Hematopoietic multipotent progenitor cell treated with erythropoietin and hydrocortisone succinate and interleukin-3 and kit ligand, for 6 days (in vitro differentiated cells): ENCODE measurements around the gene PSD4.

Experiments used
- DNase-seq: peaks from one replicate; pipeline ENCODE4 v3.0.0-alpha.2; 2015

Gene PSD4

DNA sequence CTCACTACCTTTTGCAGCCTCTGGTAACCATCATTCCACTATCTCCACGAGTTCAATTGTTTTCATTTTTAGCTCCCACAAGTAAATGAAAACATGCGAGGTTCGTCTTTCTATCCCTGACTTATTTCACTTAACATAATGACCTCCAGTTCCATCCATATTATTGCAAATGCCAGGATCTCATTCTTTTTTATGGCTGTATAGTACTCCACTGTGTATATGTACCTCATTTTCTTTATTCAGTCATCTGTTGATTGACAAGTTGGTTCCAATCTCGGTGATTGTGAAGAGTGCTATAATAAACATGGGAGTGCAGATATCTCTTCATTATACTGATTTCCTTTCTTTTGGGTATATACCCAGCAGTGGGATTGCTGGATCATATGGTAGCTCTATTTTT, 29.5 kb upstream of the PSD4 start:
- DNase-seq, result no peak

DNA sequence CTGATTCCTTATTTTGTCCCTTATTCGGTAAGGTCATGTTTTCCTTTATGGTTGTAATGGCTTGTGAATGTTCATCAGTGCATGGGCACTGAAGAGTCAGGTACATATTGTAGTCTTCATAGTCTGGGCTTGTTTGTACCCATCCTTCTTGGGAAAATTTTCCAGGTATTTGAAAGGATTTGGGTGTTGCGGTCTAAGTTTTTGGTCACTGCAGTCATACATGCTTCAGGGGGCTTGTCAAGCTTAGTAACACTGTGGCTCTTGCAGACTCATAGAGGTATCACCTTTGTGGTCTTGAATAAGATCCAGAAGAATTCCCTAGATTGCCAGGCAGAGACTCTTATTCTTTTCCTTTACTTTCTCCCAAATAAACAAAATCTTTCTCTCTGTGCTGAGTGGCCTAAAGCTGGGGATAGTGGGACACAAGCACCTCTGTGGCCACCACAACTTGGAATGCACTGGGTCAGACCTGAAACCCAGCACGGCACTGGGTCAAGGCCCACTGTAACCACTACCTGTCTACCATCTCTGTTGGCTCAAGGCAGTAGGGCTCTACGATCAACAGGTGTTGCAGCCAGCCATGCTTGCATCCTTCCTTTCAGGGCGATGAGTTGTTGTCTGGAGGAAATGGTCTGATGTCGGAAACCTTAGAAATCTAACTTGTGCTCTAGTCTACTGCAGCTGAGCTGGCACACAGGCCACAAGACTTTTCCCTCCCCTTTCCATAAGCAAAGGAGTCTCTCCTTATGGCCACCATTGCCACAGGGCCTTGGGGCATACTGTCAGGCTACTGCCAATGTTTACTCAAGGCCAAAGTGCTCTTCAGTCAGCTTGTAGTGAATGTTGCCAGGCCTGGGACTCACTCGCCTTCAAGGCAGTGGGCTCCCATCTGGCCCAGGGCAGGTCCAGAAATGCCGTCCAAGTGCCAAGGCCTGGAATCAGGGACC, 24.9 kb upstream of the PSD4 start:
- no peak for DNase-seq

DNA sequence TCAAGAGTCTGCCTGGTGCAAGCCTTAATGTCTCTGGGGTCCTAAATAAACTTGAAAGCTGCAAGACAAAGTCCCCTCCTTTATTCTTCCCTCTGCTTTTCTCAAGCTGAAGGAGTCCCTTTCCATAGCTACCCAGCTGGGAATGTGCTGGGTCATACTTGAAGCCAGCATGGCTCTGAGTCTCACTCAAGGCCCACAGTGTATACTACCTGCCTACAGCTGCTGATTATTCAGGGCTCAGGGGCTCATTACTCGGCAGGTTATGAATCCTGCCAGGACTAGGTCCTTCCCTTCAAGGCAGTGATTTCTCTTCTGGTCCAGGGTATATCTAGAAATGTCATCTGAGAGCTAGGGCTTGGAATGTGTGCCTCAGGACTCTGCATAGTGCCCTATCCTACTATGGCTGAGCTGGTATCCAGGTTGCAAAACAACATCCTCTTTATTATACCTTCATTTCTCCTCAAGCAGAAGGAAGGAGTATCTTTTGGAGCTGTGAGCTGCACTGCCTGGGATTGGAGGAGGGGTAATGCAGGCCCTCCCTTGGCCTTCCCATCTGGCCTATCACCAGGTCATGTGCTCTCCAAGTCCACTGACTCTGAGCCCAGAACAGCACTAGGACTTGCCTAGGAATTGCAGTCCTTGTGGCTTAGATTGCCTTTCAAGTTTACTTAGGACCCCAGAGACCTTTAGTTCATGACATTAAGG, 24.1 kb upstream of the PSD4 start:
- no peak for DNase-seq

DNA sequence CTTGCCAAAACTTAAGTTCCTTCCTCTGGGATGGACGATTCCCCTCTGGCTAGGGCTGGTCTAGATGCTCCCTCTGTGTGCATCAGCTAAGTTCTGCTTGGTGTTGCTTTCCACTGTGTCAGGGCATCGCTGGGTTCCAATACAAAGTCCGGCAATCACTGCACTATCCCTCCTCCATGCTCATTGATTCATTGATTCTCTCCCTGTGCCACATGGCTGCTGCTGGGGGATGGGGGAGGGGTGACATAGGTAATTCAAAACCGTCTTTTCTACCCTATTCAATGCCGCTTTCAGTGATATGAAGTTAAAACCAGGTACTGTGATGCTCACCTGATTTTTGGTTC, 23.5 kb upstream of the PSD4 start:
- DNase-seq, result no peak

DNA sequence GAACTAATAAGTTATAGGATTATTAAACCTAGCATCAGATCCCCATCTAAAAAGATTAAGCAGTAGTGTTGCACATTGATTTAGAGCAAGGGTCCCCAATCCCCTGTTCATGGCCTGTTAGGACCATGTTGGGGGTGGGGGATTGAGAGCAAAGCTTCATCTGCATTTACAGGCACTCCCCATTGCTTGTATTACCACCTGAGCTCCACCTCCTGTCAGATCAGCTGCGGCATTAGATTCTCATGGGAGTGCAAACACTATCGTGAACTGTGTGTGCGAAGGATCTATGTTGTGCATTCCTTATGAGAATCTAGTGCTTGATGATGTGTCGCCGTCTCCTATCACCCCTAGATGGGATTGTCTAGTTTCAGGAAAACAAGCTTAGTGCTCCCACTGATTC, 18.4 kb upstream of the PSD4 start:
- no peak for DNase-seq

DNA sequence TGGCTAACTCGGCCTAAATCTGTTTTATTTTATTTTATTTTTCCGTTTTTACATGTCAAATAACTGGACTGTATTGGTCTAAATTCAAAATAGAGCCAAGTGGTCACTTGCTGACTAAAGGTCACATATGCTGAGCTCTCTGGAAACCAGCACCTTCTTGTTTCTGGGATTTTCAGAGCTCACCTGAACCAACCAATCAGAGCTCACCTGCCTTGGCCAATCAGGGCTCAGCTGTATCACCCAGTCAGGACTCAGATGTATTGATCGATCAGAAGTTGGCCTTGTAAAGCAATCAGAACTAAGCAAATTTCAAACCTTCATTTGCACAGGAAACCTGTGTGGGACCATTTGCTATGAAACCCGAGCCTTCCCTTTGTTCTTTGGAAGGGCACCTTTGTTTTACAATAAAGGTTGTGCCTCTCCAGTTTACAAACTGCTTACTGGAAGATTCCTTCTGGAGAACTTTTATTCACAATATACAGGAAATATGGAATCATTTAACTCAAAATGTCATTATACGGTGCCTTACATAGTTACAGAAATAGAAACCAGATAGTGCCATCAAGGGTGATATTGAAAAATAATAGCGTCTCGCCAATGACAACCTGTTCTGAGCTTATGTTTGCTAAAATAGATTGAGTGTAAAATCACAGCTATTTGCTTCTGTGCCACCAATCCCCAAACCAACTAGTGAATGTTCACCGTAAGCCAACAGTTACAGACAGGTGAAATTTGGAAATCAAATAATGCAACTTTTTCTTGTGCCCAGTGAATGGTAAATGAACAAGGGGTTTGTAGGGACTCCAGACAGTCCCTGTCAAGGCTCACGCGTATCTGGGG, 17.3 kb upstream of the PSD4 start:
- no peak for DNase-seq

DNA sequence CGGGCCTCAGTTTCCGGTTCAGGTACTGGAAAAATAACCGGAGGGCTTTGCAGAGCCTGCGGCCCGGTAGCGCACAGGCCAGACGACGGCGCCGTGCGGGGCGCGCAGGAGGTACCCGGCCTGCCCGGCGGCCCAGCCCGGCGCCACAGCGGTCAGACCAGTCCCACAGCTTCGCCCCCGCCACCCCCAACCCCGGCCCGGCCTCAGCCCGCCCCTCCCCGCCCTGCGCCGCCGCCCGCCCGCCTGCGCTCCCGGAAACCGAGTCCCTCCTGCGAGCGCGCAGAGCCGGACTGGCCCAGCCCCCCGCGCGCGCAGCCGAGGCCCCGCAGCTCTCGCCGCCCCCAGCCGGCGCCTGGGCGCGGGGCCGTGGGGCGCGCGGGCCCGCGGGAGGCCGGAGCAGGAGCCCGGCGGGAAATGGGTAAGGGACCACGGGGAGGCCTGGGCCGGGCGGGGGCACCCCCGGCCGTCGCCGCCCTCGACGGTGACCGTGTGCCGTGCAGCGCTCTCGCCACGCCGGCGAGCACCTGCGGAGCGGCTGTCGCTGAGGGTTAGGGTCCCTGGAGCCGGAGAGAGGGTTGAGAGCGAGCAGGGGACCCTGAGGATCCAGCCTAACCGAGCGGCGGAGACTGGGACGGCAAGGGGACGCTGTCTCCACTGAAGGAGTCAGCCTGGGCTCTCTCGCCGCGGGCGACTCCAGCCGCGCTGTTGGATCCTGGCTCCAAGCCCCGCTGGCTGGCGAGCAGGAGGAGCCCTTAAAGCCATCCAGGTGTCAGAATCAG, 16.5 kb upstream of the PSD4 start:
- DNase-seq, result peak; percentile 62

DNA sequence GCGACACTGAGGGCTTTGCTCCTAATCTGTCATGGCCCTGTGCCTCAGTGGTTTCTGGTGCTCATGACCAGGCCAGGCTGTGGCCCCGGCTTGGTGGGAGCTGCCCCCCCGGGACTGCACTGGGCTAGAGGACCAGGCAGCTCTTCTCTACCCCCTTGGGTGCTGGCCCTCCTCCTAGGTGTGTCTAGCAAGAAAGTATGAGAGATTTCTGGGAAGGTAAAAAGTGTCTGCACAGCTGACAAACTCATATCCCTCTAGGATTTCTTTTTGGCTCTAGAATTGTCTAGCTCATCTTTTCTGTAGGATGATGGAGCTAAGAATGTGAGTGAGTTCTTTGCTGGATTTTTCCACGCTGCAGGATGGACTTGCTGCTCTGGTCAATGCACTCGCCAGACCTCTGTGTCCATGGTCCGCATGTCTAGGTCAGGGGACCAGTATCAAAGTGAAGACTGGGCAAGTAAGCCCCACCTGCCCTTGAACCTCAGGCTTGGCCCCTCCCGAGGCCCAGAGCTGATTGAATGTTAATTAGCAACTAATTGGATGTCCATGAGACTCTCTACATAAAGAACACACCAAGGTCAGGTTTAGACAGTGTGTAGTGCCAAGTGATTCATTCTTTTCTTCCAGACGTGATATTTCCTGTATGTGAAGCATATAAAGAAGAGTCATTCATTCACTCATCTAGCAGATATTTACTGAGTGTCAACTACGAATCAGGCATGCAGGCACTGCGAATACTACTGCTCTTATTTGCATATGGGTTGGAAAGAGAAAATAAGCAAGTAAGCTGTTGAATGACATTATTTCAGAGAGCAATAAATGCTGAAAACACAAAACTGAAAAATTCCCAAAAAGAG, 15.6 kb upstream of the PSD4 start:
- no peak for DNase-seq

DNA sequence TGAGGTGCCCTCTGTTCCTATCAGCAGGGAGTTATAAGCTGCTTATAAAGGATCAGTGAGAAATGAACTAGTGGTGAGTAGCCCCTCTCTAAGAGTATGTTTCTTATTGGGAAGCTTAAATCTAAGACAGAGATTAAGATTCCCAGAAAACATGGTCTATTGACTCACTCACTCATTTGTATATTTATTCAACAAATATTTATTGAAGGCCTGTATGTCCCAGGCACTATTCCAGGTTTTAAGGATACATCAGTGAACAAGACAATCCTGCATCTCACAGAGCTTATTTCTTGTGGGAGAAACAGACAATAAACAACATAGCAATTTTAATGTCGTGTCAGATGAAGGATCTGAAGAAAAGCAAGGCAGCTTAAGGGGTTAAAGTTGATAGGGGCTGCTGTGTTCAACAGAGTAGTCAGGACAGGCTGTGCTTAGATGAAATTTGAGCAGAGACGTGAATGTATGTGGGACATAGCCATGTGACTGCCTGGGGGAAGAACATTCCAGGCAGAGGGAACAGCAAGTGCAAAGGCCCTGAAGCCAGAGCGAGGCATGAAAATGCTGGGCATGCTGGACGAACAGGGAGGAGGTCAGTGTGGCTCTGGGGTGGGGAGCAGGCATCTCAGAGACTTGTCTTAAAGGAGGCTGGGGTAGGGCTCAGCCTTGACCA, 14.8 kb upstream of the PSD4 start:
- no peak for DNase-seq

DNA sequence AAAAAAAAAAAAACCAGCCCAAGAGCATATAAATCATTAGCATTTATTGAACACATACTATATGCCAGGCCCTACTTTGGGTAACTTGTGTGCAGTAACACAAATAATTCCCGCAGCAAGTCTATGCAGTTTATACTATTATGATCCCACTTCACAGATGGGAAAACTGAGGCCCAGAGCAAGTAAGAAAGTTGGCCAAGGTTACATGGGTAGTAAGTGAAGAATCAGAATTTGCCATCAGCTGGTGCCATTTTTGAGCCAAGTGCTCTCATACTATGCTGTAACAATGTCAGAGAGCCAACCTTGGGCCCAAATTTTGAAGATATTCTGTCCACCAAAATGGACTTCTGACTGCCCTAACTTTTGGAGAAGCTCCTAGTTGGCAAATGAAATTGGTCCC, 13.5 kb upstream of the PSD4 start:
- DNase-seq, result no peak

DNA sequence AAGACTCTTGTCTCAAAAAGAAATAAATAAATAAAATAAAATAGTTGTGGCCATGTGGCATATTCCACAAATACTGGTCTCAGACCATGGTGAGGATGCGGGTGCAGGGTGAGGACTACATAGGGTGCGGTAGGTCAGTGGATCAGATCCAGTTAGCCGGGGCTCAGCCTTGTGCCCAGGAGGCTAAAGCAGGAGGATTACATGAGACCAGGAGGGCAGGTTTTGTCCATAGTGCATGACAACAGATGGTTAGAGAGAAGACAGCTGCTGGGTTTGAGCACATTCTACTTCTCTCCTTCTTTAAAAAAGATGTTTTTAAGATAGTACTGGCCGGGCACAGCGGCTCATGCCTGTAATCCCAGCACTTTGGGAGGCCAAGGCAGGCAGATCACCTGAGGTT, 12.8 kb upstream of the PSD4 start:
- no peak for DNase-seq

DNA sequence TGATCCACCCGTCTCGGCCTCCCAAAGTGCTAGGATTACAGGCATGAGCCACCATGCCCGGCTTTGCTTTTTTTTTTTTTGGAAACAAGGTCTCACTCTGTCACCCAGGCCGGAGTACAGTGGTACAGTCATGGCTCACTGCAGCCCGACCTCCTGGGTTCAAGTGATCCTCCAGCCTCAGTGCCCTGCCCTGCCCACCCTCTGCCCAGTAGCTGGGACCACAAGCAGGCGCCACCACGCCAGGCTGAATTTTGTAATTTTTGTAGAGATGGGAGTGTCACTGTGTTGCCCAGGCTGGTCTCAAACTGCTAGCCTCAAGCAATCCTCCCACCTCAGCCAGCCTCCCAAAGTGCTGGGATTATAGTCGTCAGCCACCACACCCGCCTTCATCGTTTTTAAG, 11.6 kb upstream of the PSD4 start:
- DNase-seq, result no peak

DNA sequence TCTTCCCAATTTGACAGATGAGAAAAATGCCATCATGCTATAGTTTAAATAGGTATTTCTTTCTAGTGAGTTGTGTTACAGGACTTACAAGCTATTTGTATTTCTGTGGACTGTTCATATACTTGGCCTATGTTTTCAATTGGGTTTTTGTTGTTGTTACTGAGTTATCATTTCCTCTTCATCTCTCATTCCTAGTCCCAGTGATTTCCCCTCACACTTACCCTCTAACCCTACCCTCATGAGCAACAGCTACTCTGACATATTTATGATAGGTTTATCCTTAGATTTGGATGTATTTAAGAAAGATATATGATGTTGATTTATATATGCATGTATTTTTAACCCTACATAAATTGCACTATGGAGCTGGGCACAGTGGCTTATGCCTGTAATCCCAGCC, 10.9 kb upstream of the PSD4 start:
- DNase-seq, result no peak

DNA sequence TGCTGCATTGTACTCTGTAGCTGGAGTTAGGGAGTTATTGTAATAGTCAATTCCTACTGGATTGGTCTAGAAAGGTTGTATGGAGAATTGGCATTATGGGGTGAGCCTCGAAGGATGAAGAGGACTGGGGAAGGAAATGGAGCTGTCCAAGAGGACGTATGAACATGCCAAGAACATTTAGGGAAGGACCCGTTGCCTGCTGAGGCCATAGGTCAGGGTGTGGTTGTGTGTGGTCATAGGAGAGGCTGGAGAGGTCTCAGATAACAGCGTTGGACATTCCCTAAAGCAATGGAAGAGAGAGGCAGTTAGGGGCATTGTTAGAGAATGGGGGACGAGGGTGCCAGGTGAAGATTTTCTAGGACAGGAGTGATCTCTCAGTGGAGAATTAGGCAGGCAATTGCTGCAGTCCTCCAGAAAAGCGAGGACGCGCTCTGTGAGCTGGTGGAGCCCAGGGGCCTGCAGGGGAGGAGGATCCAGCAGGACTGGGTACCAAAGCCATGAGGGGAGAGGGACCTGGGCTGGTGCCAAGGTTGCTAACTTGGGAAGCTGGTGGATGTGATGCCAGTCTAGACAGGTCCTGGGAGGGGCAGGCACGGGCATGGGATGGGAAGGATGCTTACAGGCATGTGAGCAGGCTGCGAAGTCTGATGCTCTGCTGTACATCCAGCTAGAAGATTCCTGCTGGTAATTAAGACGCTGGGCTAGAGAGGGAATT, 9.4 kb upstream of the PSD4 start:
- no peak for DNase-seq

DNA sequence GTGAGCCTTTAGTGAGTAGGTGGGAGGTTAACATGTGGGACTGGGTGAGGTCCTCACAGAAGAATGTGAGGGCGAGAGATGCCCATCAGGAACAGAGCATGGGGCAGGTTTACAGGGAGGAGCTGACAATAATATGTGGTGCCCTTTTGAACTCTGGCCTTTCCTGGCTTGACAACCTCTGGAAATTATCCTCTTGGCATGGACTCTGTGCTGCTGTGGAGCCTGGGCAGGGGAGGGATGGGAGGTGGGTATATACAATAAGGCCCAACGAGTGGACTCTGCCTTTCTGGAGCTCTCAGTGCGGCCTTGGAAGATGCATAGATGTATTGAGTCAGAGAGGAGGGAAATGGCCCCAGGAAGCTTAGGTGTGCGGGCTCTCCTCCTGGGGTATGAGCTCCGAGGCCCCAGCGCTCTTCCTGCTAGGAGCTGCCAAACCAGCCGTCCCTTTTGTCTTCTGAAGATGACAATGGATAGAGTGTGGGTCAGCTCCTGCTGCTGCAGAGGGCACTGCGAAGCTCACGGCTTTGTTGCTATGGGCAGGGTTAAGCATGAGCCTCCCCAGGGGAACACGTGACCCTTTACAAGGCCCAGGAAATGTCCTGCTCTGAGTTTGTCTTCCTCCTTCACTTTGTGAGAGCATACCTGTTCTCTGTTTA, 8.7 kb upstream of the PSD4 start:
- no peak for DNase-seq

DNA sequence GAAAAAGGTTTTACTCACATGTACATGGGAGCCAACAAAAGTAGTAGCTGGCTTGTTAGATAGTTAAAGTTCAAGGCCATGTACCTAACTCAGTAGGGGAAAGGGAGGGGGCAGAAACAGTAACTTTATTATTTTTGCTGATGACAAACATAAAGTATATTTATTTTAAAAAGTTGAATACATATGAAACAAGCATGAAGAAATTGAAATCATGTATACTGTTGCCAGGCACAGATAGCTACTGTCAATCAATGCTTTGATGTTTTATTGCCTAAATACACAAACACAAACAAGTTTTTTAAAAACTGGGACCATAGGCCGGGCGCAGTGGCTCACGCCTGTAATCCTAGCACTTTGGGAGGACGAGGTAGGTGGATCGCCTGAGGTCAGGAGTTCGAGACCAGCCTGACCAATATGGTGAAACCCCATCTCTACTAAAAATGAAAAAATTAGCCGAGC, 7.6 kb upstream of the PSD4 start:
- no peak for DNase-seq

DNA sequence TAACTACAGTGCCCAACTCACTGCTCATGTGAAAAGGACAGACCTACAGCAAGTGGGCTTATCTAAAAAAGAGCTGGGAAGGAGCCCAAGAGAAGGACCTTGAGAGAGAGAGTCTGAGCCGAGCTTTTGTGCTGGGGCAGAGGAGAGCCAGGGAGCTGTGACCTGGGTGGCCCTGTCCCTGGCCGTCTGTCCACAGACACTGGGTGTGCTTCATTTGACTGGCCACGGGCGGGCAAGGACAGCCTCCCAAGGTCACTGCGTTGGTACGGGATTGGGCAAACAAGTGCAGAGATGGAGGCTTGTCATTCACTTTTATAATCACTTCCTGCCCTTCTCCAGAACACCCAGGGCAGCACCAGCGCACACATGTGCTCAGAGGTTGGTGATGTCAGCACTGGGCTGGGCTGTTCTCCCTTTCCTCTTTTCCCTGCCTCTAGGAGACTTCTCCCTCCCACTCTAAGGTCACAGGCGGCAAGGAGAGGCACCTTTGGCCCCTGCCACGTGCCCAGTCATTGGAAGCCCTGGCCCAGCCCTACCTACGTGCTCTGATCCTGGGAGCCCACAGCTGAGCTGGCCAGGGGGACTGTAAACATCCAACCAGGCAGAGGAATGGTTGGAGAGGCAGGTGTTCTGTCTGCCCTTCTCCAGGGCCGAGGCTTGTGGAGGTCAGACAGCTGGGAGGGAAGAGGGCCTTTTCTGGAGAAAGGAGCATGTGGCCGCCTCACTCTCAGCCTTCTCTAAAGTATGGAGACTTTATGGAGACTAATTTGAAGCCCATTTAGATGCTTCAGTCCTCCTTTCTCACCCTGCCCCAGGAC, 6.4 kb upstream of the PSD4 start:
- DNase-seq, result no peak

DNA sequence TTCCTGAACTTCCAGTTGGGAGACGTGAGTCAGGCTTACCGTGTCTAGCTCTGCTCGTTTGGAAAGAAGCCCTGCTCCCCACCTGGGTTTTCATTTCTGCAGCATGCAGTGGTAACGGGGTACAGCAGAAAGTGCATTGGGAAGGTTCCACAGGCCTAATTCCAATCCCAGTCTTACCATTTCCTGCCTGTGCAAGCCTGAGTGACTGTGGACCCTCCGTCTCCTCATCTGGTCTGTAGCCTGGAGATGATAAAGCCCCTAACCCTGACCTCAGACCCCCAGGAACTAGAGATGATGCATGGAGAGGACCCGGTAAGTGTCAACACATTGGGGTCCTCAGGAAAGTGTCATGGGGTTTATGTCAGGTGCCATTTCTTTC, 5.8 kb upstream of the PSD4 start:
- no peak for DNase-seq

DNA sequence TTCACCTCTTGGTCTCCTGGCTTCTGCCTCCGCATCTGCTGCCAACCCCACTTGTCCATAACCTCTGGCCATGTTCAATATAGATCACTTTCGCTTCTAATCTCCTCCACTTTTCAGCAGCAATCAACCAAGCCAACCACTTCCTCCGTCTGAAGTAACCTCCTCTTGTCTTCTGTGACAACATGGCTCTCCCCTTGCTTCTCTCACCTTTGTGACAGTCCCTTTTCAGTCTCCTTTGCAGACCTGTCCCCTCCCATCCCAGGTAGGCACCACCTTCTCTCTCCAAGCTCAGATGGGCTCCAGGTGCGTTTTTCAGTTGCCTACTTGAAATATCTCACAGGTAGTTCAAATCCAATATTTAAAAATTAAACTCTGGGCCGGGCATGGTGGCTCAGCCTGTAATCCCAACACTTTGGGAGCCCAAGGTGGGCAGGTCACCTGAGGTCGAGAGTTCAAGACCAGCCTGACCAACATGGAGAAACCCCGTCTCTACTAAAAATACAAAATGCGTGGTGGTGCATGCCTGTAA, 4.7 kb upstream of the PSD4 start:
- DNase-seq, result no peak
